ENCODE results near the gene NRXN2. TPM values are rescaled to one million over a fixed set of nuclear protein-coding genes. Genes with fewer than 3 reads are reported as not detected.

NRXN2 gene
- polyA plus RNA-seq, 1 of the 3 experiments (the other 2 are of a cell fraction), result 0.15 TPM

DNA sequence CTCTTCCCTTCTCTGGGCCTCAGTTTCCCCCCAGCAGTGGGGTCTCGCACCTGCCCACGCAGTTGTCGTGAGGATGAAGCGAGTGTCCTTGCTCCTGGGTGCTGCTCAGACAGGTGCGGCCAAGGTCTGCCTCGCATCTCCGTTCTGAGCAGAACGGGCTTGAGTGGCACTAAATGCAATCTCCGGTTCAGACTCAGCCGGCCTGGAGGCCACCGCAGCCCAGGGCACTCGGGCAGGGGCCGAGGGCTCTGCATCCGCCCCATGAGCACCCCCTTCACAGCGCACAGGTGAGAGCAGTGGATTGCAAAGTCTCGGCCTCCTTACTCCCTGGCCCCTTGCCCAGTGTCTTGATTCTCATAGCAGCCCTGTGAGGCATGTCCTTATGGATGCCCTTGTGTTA, 162.1 kb downstream of the NRXN2 start:
- no peaks in the 10 kb centered on the region for H3K36me3 ChIP-seq (replicated peaks in 1 of 2; ENCODE audit: control insufficient read depth in 1 of 2, insufficient read depth in 2 of 2, low read length in 1 of 2)
- POLR2A ChIA-PET, result no interaction called here
- no peaks in the 10 kb centered on the region for H3K79me2 ChIP-seq (ENCODE audit: insufficient read depth)
- no peaks in the 10 kb centered on the region for H3K9me2 ChIP-seq
- CTCF ChIA-PET, result interaction anchor here (2.0 kb wide), 1 partner anchor 111 kb away, joined by 6 read pairs; no protein-coding TSS in a partner anchor
- no peaks in the 10 kb centered on the region for H4K20me1 ChIP-seq (ENCODE audit: insufficient read depth)
- H3K27me3 ChIP-seq (ENCODE audit: insufficient read depth), result no peaks in the 10 kb centered on the region
- no peak for TF ChIP-seq FOXM1 (IDR thresholded peaks at IDR 0.05; ENCODE audit: low read depth)
- TF ChIP-seq TEAD4 (IDR thresholded peaks at IDR 0.05; ENCODE audit: borderline replicate concordance, insufficient read depth), result no peak
- TF ChIP-seq, protein P1, sequence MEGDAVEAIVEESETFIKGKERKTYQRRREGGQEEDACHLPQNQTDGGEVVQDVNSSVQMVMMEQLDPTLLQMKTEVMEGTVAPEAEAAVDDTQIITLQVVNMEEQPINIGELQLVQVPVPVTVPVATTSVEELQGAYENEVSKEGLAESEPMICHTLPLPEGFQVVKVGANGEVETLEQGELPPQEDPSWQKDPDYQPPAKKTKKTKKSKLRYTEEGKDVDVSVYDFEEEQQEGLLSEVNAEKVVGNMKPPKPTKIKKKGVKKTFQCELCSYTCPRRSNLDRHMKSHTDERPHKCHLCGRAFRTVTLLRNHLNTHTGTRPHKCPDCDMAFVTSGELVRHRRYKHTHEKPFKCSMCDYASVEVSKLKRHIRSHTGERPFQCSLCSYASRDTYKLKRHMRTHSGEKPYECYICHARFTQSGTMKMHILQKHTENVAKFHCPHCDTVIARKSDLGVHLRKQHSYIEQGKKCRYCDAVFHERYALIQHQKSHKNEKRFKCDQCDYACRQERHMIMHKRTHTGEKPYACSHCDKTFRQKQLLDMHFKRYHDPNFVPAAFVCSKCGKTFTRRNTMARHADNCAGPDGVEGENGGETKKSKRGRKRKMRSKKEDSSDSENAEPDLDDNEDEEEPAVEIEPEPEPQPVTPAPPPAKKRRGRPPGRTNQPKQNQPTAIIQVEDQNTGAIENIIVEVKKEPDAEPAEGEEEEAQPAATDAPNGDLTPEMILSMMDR (IDR thresholded peaks at IDR 0.05), result no peak
- TF ChIP-seq TCF12 (IDR thresholded peaks at IDR 0.05), result no peak
- TF ChIP-seq POLR2AphosphoS5 (IDR thresholded peaks at IDR 0.05; ENCODE audit: low read depth, low read length), result no peak
- TF ChIP-seq MEF2A (IDR thresholded peaks at IDR 0.05; ENCODE audit: borderline replicate concordance, low read depth), result no peak
- TF ChIP-seq, protein P2, sequence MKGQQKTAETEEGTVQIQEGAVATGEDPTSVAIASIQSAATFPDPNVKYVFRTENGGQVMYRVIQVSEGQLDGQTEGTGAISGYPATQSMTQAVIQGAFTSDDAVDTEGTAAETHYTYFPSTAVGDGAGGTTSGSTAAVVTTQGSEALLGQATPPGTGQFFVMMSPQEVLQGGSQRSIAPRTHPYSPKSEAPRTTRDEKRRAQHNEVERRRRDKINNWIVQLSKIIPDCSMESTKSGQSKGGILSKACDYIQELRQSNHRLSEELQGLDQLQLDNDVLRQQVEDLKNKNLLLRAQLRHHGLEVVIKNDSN (IDR thresholded peaks at IDR 0.05; ENCODE audit: borderline replicate concordance, low read depth), result no peak
- no peak for TF ChIP-seq RCOR1 (IDR thresholded peaks at IDR 0.05; ENCODE audit: low read length)
- TF ChIP-seq, protein P3, sequence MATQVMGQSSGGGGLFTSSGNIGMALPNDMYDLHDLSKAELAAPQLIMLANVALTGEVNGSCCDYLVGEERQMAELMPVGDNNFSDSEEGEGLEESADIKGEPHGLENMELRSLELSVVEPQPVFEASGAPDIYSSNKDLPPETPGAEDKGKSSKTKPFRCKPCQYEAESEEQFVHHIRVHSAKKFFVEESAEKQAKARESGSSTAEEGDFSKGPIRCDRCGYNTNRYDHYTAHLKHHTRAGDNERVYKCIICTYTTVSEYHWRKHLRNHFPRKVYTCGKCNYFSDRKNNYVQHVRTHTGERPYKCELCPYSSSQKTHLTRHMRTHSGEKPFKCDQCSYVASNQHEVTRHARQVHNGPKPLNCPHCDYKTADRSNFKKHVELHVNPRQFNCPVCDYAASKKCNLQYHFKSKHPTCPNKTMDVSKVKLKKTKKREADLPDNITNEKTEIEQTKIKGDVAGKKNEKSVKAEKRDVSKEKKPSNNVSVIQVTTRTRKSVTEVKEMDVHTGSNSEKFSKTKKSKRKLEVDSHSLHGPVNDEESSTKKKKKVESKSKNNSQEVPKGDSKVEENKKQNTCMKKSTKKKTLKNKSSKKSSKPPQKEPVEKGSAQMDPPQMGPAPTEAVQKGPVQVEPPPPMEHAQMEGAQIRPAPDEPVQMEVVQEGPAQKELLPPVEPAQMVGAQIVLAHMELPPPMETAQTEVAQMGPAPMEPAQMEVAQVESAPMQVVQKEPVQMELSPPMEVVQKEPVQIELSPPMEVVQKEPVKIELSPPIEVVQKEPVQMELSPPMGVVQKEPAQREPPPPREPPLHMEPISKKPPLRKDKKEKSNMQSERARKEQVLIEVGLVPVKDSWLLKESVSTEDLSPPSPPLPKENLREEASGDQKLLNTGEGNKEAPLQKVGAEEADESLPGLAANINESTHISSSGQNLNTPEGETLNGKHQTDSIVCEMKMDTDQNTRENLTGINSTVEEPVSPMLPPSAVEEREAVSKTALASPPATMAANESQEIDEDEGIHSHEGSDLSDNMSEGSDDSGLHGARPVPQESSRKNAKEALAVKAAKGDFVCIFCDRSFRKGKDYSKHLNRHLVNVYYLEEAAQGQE (IDR thresholded peaks at IDR 0.05; ENCODE audit: low read depth, low read length), result no peak
- no peak for TF ChIP-seq FOXJ3 (CRISPR knock-in tag; IDR thresholded peaks at IDR 0.05)
- TF ChIP-seq NFIC (IDR thresholded peaks at IDR 0.05; ENCODE audit: borderline replicate concordance), result no peak
- TF ChIP-seq EP300 (IDR thresholded peaks at IDR 0.05; ENCODE audit: borderline replicate concordance in 1 of 2, low read depth in 1 of 2, low read length in 1 of 2), result no peak
- TF ChIP-seq, protein P4, sequence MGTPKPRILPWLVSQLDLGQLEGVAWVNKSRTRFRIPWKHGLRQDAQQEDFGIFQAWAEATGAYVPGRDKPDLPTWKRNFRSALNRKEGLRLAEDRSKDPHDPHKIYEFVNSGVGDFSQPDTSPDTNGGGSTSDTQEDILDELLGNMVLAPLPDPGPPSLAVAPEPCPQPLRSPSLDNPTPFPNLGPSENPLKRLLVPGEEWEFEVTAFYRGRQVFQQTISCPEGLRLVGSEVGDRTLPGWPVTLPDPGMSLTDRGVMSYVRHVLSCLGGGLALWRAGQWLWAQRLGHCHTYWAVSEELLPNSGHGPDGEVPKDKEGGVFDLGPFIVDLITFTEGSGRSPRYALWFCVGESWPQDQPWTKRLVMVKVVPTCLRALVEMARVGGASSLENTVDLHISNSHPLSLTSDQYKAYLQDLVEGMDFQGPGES (IDR thresholded peaks at IDR 0.05; ENCODE audit: low read depth, low read length), result no peak
- TF ChIP-seq JUND (IDR thresholded peaks at IDR 0.05), result no peak
- TF ChIP-seq YY1 (IDR thresholded peaks at IDR 0.05; ENCODE audit: low read depth), result no peak
- TF ChIP-seq, protein P5, sequence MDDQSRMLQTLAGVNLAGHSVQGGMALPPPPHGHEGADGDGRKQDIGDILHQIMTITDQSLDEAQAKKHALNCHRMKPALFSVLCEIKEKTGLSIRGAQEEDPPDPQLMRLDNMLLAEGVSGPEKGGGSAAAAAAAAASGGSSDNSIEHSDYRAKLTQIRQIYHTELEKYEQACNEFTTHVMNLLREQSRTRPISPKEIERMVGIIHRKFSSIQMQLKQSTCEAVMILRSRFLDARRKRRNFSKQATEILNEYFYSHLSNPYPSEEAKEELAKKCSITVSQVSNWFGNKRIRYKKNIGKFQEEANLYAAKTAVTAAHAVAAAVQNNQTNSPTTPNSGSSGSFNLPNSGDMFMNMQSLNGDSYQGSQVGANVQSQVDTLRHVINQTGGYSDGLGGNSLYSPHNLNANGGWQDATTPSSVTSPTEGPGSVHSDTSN (IDR thresholded peaks at IDR 0.05), result no peak
- no peak for TF ChIP-seq RFX5 (IDR thresholded peaks at IDR 0.05; ENCODE audit: low read length)
- TF ChIP-seq, protein P6, sequence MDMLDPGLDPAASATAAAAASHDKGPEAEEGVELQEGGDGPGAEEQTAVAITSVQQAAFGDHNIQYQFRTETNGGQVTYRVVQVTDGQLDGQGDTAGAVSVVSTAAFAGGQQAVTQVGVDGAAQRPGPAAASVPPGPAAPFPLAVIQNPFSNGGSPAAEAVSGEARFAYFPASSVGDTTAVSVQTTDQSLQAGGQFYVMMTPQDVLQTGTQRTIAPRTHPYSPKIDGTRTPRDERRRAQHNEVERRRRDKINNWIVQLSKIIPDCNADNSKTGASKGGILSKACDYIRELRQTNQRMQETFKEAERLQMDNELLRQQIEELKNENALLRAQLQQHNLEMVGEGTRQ (IDR thresholded peaks at IDR 0.05; ENCODE audit: borderline replicate concordance, low read depth, low read length), result no peak
- H3K4me3 ChIP-seq (ENCODE audit: low read depth in 2 of 2, low read length in 1 of 2), result no peak overlapping the region
- DNase-seq, result no peak
- H3F3A ChIP-seq (replicated peaks; ENCODE audit: insufficient read depth), result no peaks in the 10 kb centered on the region
- H3K27ac ChIP-seq (ENCODE audit: low read depth in 2 of 2, low read length in 1 of 2), result no peak overlapping the region
- no peak overlapping the region for H3K9ac ChIP-seq
- H3K4me2 ChIP-seq, result no peak overlapping the region
- no peaks in the 10 kb centered on the region for H3K9me3 ChIP-seq
- WGBS (ENCODE audit: low lambda C conversion rate), result 60% methylated on average over 10 of the region's 16 CpGs
- H2AFZ ChIP-seq (ENCODE audit: low read depth), result no peak overlapping the region
- no peaks in the 10 kb centered on the region; a peak in 1 of 4 replicates for H3K4me1 ChIP-seq (ENCODE audit: control insufficient read depth in 1 of 2, insufficient read depth in 2 of 2, low read depth in 1 of 2, low read length in 1 of 2)
